B cell (primary cell): ENCODE data around the gene RAB6B. TPM values are rescaled to one million over a fixed set of nuclear protein-coding genes. Genes with fewer than 3 reads are reported as not detected.

Experiments
- ATAC-seq: fragments of 200-7000 bp; cut with Tn5 transposase; one replicate; pipeline ENCODE4 v1.10.0; 2021; ENCODE audit warnings: low read depth, mild to moderate bottlenecking, moderate number of reproducible peaks, moderate library complexity
- CTCF ChIA-PET: fragments of 350-600 bp; sonication (Branson Sonifier 250); formaldehyde crosslinking; loops from one replicate; lab custom pipeline; 2021; ENCODE audit warnings: antibody characterized with exemption, inconsistent platforms; lab: Charles Lee
- POLR2A ChIA-PET: fragments of 350-600 bp; sonication (Branson Sonifier 250); formaldehyde crosslinking; loops from one replicate; lab custom pipeline; 2021; ENCODE audit warnings: antibody characterized with exemption; lab: Charles Lee
- DNase-seq: peaks from one replicate; pipeline ENCODE4 v3.0.0; 2013
- H2AFZ ChIP-seq: 2 replicates; pipeline ENCODE4 v1.6.1; 2012; ENCODE audit warnings: mild to moderate bottlenecking, low read depth, low read length; ENCODE audit not compliant: insufficient read depth, poor library complexity, severe bottlenecking
- H3K27ac ChIP-seq, 2 donors: 1 replicate in 1 of 2; 2 replicates in 1 of 2; pipeline ENCODE4 v1.5.1; 2012 to 2013; ENCODE audit warnings: low read length in 2 of 2, mild to moderate bottlenecking in 2 of 2, moderate library complexity in 1 of 2
- H3K27me3 ChIP-seq, 4 experiments: fragments of 200-600 bp in 1 of 4; sonication (generic) in 1 of 4; replicated peaks in 1 of 4; 1 replicate in 2 of 4; 2 replicates in 2 of 4; pipeline versions ENCODE4 v1.6.1 to v1.7.0; 2013 to 2016; ENCODE audit warnings: low read length in 3 of 4, mild to moderate bottlenecking in 2 of 4, mixed read lengths in 1 of 4, moderate library complexity in 1 of 4; ENCODE audit not compliant: insufficient read depth in 4 of 4, control insufficient read depth in 3 of 4; ENCODE audit errors: control extremely low read depth in 1 of 4
- H3K36me3 ChIP-seq, 2 experiments: replicated peaks in 1 of 2; 1 replicate in 1 of 2; 2 replicates in 1 of 2; pipeline versions ENCODE4 v1.6.1 to v1.7.1; 2013; ENCODE audit warnings: low read length in 1 of 2; ENCODE audit not compliant: insufficient read depth in 2 of 2, control insufficient read depth in 1 of 2; ENCODE audit errors: control extremely low read depth in 1 of 2, extremely low read depth in 1 of 2
- H3K4me1 ChIP-seq, 2 donors: fragments of 200-600 bp in 1 of 2; sonication (generic) in 1 of 2; 1 replicate in 1 of 2; 2 replicates in 1 of 2; pipeline versions ENCODE4 v1.5.1 to v1.6.1; 2013 to 2017; ENCODE audit warnings: low read length in 2 of 2; ENCODE audit not compliant: control insufficient read depth in 2 of 2, insufficient read depth in 2 of 2
- H3K4me2 ChIP-seq: replicated peaks from 2 replicates; pipeline ENCODE3; 2012; ENCODE audit warnings: mild to moderate bottlenecking, low read depth, low read length; ENCODE audit not compliant: poor library complexity, severe bottlenecking
- H3K4me3 ChIP-seq, 5 experiments: fragments of 200-600 bp in 1 of 5; sonication (generic) in 1 of 5; 1 replicate in 3 of 5; 2 replicates in 2 of 5; pipeline versions ENCODE4 v1.5.1 to v1.7.0; 2011 to 2016; ENCODE audit warnings: low read length in 4 of 5, mild to moderate bottlenecking in 4 of 5, low read depth in 2 of 5, control low read depth in 1 of 5, moderate library complexity in 1 of 5; ENCODE audit not compliant: insufficient read depth in 1 of 5; ENCODE audit errors: control extremely low read depth in 1 of 5, extremely low read depth in 1 of 5
- H3K79me2 ChIP-seq: fragments of 200-600 bp; sonication (generic); one replicate; pipeline ENCODE4 v1.6.0; 2016; ENCODE audit warnings: low read length; ENCODE audit not compliant: control insufficient read depth, insufficient read depth
- H3K9ac ChIP-seq: fragments of 200-600 bp; sonication (generic); 2 replicates; pipeline ENCODE4 v1.6.1; 2017; ENCODE audit warnings: mild to moderate bottlenecking, low read length, moderate library complexity
- H3K9me3 ChIP-seq, 3 donors: one replicate each; pipeline versions ENCODE4 v1.6.1 to v1.7.1; 2013; ENCODE audit warnings: low read length in 2 of 3; ENCODE audit not compliant: control insufficient read depth in 2 of 3, insufficient read depth in 1 of 3; ENCODE audit errors: control extremely low read depth in 1 of 3
- H4K20me1 ChIP-seq: 2 replicates; pipeline ENCODE4 v1.6.0; 2012; ENCODE audit warnings: mild to moderate bottlenecking, low read length; ENCODE audit not compliant: insufficient read depth, control insufficient read depth, poor library complexity, severe bottlenecking
- H3K27ac Mint-ChIP-seq: one replicate; pipeline ENCODE4 v1.8.0; 2021; ENCODE audit warnings: mixed read lengths
- H3K27me3 Mint-ChIP-seq: one replicate; pipeline ENCODE4 v1.8.0; 2021; ENCODE audit warnings: mixed read lengths
- H3K4me1 Mint-ChIP-seq: one replicate; pipeline ENCODE4 v1.8.0; 2021; ENCODE audit warnings: mixed read lengths
- H3K4me3 Mint-ChIP-seq: one replicate; pipeline ENCODE4 v1.8.0; 2021; ENCODE audit warnings: mixed read lengths
- H3K9me3 Mint-ChIP-seq: one replicate; pipeline ENCODE4 v1.8.0; 2022; ENCODE audit warnings: mixed read lengths; ENCODE audit not compliant: insufficient read depth
- CTCF ChIP-seq: fragments of 200-600 bp; IDR thresholded peaks from one replicate; pipeline ENCODE4 v1.8.0; 2022; ENCODE audit warnings: antibody characterized with exemption, mild to moderate bottlenecking
- EZH2 ChIP-seq: IDR thresholded peaks from 2 replicates; pipeline ENCODE4 v1.6.1; 2012; ENCODE audit warnings: borderline replicate concordance, low read depth, mild to moderate bottlenecking, moderate library complexity, low read length; ENCODE audit not compliant: insufficient read depth, poor library complexity, severe bottlenecking
- WGBS: methylation state at CpG from one replicate; pipeline ENCODE4 v1.1.5; 2013; ENCODE audit warnings: missing lambda C conversion rate; ENCODE audit not compliant: insufficient coverage; 5-methylcytosine and 5-hydroxymethylcytosine counted together
- intact Hi-C: fragments of 100-400 bp; cut with micrococcal nuclease; formaldehyde crosslinking; loops from one replicate; pipeline ENCODE4 v1.10.0; 2022
- polyA plus RNA-seq: library from polyadenylated mRNA; depleted of rRNA; stranded (reverse); fragments of >200 nt; gene quantifications from 2 replicates; pipeline ENCODE4 v1.2.3, GENCODE V29; 2012
- total RNA-seq, 2 donors: library from RNA; stranded (reverse); fragments of 120-200 nt in 1 of 2; gene quantifications; 1 replicate in 1 of 2; 2 replicates in 1 of 2; pipeline versions ENCODE4 v1.2.3 to v1.2.4, GENCODE V29; 2013 to 2022

The RAB6B gene
- total and polyA plus RNA-seq, 2 donors (not counting 1 experiment from before 2014, with no cell fraction given): not detected

GRCh38 chr3:133941415-133941821, 45.7 kb upstream of the RAB6B start:
- no peaks in the 10 kb centered on the region for H3K9me3 ChIP-seq
- no peaks in the 10 kb centered on the region for H4K20me1 ChIP-seq
- intact Hi-C loops: no loop called here
- H3K27ac ChIP-seq: no peak overlapping the region
- H3K4me3 ChIP-seq: no peak overlapping the region
- Mint-ChIP-seq H3K4me1 (peaks cover 2% of the 10 kb centered on the region), H3K27ac (no peak overlapping the region), H3K9me3 (no peaks in the 10 kb centered on the region), H3K27me3 (peaks cover 27% of the 10 kb centered on the region), H3K4me3 (no peak overlapping the region)
- no peaks in the 10 kb centered on the region for H3K4me1 ChIP-seq
- TF ChIP-seq EZH2: no peak
- TF ChIP-seq CTCF: no peak
- ChIA-PET CTCF (no interaction called here), POLR2A (no interaction called here)
- no peak overlapping the region for H3K4me2 ChIP-seq
- WGBS: 91% methylated on average over 7 of the region's 7 CpGs
- ATAC-seq (no peak), DNase-seq (no peak)
- no peak overlapping the region for H2AFZ ChIP-seq
- no peaks in the 10 kb centered on the region for H3K79me2 ChIP-seq
- no peak overlapping the region for H3K9ac ChIP-seq
- peaks cover 0 to 2% (median 0%) of the 10 kb centered on the region in 4 experiments for H3K27me3 ChIP-seq
- H3K36me3 ChIP-seq: no peaks in the 10 kb centered on the region

GRCh38 chr3:133940536-133940935, 44.9 kb upstream of the RAB6B start:
- Histone ChIP-seq H3K79me2 (no peaks in the 10 kb centered on the region), H3K27me3 (peaks cover 0 to 2% (median 0%) of the 10 kb centered on the region in 4 experiments), H3K4me2 (no peak overlapping the region), H3K27ac (no peak overlapping the region), H3K9me3 (no peaks in the 10 kb centered on the region), H2AFZ (no peak overlapping the region), H3K4me3 (no peak overlapping the region), H3K9ac (no peak overlapping the region), H3K4me1 (no peaks in the 10 kb centered on the region), H3K36me3 (no peaks in the 10 kb centered on the region), H4K20me1 (no peaks in the 10 kb centered on the region)
- Mint-ChIP-seq H3K9me3 (no peaks in the 10 kb centered on the region), H3K27me3 (peaks cover 24% of the 10 kb centered on the region), H3K4me1 (peaks cover 2% of the 10 kb centered on the region), H3K27ac (no peak overlapping the region), H3K4me3 (no peak overlapping the region)
- intact Hi-C loops: no loop called here
- WGBS: 94% methylated on average over 9 of the region's 10 CpGs
- DNase-seq: no peak
- ChIA-PET POLR2A (no interaction called here), CTCF (no interaction called here)
- TF ChIP-seq CTCF (no peak), EZH2 (no peak)
- ATAC-seq: no peak
